GM13977 (cell line): ENCODE results near the gene IL3.

Experiments
- DNase-seq: peaks from one replicate; pipeline ENCODE4 v3.0.0; 2012; ENCODE audit warnings: low spot score
- CTCF ChIP-seq: IDR thresholded peaks from 2 replicates; pipeline ENCODE4 v1.5.1; 2012; ENCODE audit warnings: mild to moderate bottlenecking, control low read depth; ENCODE audit not compliant: insufficient read depth; ENCODE audit errors: extremely low read depth, missing control alignments
- in situ Hi-C: fragments of 300-500 bp; cut with MboI; formaldehyde crosslinking; loops from one replicate; pipeline ENCODE4 v1.12.0; 2022; ENCODE audit warnings: low sequenced_read_pairs, low pct_unique_long_range_greater_than_20kb, mixed read lengths, inconsistent platforms; ENCODE audit not compliant: unreplicated experiment

IL3 gene

GRCh38 chr5:132099905-132100304, 39.5 kb downstream of the IL3 start:
- DNase-seq: no peak
- in situ Hi-C loops: no loop called here
- no peak for TF ChIP-seq CTCF

GRCh38 chr5:132100672-132101261, 40.3 kb downstream of the IL3 start:
- TF ChIP-seq CTCF: no peak
- DNase-seq: peak; percentile 42
- in situ Hi-C loops: no loop called here

GRCh38 chr5:132101385-132101880, 41.0 kb downstream of the IL3 start:
- DNase-seq: no peak
- no peak for TF ChIP-seq CTCF
- in situ Hi-C loops: no loop called here

- TF ChIP-seq CTCF: no peak
- DNase-seq: no peak
- in situ Hi-C loops: no loop called here
These were observed 41.7 kb downstream of the IL3 start for GRCh38 chr5:132102101-132102701.

- no peak for TF ChIP-seq CTCF
- in situ Hi-C loops: no loop called here
- DNase-seq: no peak
These were observed 42.5 kb downstream of the IL3 start for GRCh38 chr5:132102944-132103331.

- TF ChIP-seq CTCF: peak; percentile 15
- DNase-seq: peak; percentile 75
- in situ Hi-C loops: no loop called here
These were observed 43.0 kb downstream of the IL3 start for GRCh38 chr5:132103332-132103951.
